ENCODE results near the gene GMNN.

DNA sequence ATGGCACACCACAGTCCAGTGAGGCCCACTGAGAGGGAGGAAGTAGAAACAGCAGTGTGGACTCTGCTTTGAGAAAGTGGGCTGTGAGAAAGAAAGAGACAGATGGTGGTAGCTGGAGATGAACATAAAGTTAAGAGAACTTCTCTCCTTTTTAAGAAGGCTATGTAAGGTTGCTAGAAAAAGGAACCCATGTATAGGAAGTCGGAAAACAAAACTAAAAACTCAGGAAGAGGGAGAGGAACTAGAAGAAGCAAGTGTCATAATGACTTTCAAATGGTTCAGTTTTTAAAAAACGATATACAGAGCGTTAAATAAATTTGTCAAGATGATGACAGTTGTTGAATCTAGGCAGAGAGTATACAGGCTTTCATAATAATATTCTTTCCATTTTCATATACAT lies 25.4 kb upstream of the GMNN start:
- TF ChIP-seq POLR2AphosphoS5 (IDR thresholded peaks at IDR 0.05; ENCODE audit: low read depth) (no peak), EZH2phosphoT487 (IDR thresholded peaks at IDR 0.05; ENCODE audit: unreplicated experiment) (no peak), EZH2 (IDR thresholded peaks at IDR 0.05; ENCODE audit: low read depth, unreplicated experiment) (no peak), CREB1 (CRISPR knock-in tag; IDR thresholded peaks at IDR 0.05; ENCODE audit: low read depth) (no peak), NANOG (IDR thresholded peaks at IDR 0.05; ENCODE audit: borderline replicate concordance) (no peak), ZNF331 (CRISPR knock-in tag; IDR thresholded peaks at IDR 0.05; ENCODE audit: low read depth) (no peak), JUNB (IDR thresholded peaks at IDR 0.05; ENCODE audit: unreplicated experiment) (no peak), ZNF114 (CRISPR knock-in tag; IDR thresholded peaks at IDR 0.05) (no peak), STAT1 (IDR thresholded peaks at IDR 0.05; ENCODE audit: unreplicated experiment) (no peak)
- TF ChIP-seq, protein P1, sequence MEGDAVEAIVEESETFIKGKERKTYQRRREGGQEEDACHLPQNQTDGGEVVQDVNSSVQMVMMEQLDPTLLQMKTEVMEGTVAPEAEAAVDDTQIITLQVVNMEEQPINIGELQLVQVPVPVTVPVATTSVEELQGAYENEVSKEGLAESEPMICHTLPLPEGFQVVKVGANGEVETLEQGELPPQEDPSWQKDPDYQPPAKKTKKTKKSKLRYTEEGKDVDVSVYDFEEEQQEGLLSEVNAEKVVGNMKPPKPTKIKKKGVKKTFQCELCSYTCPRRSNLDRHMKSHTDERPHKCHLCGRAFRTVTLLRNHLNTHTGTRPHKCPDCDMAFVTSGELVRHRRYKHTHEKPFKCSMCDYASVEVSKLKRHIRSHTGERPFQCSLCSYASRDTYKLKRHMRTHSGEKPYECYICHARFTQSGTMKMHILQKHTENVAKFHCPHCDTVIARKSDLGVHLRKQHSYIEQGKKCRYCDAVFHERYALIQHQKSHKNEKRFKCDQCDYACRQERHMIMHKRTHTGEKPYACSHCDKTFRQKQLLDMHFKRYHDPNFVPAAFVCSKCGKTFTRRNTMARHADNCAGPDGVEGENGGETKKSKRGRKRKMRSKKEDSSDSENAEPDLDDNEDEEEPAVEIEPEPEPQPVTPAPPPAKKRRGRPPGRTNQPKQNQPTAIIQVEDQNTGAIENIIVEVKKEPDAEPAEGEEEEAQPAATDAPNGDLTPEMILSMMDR (conservative IDR thresholded peaks at IDR 0.05; ENCODE audit: low read depth in 2 of 2): no peak
- TF ChIP-seq, protein P2, sequence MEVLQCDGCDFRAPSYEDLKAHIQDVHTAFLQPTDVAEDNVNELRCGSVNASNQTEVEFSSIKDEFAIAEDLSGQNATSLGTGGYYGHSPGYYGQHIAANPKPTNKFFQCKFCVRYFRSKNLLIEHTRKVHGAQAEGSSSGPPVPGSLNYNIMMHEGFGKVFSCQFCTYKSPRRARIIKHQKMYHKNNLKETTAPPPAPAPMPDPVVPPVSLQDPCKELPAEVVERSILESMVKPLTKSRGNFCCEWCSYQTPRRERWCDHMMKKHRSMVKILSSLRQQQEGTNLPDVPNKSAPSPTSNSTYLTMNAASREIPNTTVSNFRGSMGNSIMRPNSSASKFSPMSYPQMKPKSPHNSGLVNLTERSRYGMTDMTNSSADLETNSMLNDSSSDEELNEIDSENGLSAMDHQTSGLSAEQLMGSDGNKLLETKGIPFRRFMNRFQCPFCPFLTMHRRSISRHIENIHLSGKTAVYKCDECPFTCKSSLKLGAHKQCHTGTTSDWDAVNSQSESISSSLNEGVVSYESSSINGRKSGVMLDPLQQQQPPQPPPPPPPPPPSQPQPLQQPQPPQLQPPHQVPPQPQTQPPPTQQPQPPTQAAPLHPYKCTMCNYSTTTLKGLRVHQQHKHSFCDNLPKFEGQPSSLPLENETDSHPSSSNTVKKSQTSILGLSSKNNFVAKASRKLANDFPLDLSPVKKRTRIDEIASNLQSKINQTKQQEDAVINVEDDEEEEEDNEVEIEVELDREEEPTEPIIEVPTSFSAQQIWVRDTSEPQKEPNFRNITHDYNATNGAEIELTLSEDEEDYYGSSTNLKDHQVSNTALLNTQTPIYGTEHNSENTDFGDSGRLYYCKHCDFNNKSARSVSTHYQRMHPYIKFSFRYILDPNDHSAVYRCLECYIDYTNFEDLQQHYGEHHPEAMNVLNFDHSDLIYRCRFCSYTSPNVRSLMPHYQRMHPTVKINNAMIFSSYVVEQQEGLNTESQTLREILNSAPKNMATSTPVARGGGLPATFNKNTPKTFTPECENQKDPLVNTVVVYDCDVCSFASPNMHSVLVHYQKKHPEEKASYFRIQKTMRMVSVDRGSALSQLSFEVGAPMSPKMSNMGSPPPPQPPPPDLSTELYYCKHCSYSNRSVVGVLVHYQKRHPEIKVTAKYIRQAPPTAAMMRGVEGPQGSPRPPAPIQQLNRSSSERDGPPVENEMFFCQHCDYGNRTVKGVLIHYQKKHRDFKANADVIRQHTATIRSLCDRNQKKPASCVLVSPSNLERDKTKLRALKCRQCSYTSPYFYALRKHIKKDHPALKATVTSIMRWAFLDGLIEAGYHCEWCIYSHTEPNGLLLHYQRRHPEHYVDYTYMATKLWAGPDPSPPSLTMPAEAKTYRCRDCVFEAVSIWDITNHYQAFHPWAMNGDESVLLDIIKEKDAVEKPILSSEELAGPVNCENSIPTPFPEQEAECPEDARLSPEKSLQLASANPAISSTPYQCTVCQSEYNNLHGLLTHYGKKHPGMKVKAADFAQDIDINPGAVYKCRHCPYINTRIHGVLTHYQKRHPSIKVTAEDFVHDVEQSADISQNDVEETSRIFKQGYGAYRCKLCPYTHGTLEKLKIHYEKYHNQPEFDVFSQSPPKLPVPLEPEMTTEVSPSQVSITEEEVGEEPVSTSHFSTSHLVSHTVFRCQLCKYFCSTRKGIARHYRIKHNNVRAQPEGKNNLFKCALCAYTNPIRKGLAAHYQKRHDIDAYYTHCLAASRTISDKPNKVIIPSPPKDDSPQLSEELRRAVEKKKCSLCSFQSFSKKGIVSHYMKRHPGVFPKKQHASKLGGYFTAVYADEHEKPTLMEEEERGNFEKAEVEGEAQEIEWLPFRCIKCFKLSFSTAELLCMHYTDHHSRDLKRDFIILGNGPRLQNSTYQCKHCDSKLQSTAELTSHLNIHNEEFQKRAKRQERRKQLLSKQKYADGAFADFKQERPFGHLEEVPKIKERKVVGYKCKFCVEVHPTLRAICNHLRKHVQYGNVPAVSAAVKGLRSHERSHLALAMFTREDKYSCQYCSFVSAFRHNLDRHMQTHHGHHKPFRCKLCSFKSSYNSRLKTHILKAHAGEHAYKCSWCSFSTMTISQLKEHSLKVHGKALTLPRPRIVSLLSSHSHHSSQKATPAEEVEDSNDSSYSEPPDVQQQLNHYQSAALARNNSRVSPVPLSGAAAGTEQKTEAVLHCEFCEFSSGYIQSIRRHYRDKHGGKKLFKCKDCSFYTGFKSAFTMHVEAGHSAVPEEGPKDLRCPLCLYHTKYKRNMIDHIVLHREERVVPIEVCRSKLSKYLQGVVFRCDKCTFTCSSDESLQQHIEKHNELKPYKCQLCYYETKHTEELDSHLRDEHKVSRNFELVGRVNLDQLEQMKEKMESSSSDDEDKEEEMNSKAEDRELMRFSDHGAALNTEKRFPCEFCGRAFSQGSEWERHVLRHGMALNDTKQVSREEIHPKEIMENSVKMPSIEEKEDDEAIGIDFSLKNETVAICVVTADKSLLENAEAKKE (CRISPR knock-in tag; IDR thresholded peaks at IDR 0.05): no peak
- TF ChIP-seq, protein P3, sequence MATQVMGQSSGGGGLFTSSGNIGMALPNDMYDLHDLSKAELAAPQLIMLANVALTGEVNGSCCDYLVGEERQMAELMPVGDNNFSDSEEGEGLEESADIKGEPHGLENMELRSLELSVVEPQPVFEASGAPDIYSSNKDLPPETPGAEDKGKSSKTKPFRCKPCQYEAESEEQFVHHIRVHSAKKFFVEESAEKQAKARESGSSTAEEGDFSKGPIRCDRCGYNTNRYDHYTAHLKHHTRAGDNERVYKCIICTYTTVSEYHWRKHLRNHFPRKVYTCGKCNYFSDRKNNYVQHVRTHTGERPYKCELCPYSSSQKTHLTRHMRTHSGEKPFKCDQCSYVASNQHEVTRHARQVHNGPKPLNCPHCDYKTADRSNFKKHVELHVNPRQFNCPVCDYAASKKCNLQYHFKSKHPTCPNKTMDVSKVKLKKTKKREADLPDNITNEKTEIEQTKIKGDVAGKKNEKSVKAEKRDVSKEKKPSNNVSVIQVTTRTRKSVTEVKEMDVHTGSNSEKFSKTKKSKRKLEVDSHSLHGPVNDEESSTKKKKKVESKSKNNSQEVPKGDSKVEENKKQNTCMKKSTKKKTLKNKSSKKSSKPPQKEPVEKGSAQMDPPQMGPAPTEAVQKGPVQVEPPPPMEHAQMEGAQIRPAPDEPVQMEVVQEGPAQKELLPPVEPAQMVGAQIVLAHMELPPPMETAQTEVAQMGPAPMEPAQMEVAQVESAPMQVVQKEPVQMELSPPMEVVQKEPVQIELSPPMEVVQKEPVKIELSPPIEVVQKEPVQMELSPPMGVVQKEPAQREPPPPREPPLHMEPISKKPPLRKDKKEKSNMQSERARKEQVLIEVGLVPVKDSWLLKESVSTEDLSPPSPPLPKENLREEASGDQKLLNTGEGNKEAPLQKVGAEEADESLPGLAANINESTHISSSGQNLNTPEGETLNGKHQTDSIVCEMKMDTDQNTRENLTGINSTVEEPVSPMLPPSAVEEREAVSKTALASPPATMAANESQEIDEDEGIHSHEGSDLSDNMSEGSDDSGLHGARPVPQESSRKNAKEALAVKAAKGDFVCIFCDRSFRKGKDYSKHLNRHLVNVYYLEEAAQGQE (IDR thresholded peaks at IDR 0.05; ENCODE audit: unreplicated experiment): no peak
- TF ChIP-seq, protein P4, sequence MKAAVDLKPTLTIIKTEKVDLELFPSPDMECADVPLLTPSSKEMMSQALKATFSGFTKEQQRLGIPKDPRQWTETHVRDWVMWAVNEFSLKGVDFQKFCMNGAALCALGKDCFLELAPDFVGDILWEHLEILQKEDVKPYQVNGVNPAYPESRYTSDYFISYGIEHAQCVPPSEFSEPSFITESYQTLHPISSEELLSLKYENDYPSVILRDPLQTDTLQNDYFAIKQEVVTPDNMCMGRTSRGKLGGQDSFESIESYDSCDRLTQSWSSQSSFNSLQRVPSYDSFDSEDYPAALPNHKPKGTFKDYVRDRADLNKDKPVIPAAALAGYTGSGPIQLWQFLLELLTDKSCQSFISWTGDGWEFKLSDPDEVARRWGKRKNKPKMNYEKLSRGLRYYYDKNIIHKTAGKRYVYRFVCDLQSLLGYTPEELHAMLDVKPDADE (IDR thresholded peaks at IDR 0.05): no peak
